Neuron (in vitro differentiated cells): Measurements from ENCODE around the gene NEDD8.
A peak's percentile ranks its signal among the peaks of the same experiment; 100 is the strongest.

ENCODE experiments used
- H2AFZ ChIP-seq: one replicate; pipeline ENCODE4 v1.6.1; 2013; ENCODE audit warnings: low read depth, mild to moderate bottlenecking, inconsistent platforms, low read length, moderate library complexity
- H3K27me3 ChIP-seq: one replicate; pipeline ENCODE4 v1.6.1; 2013; ENCODE audit warnings: low read length; ENCODE audit not compliant: insufficient read depth
- H3K36me3 ChIP-seq: one replicate; pipeline ENCODE4 v1.6.1; 2013; ENCODE audit warnings: low read length; ENCODE audit not compliant: insufficient read depth
- H3K4me1 ChIP-seq: one replicate; pipeline ENCODE4 v1.6.1; 2013; ENCODE audit warnings: low read length; ENCODE audit not compliant: insufficient read depth
- H3K4me3 ChIP-seq: 2 replicates; pipeline ENCODE4 v1.5.1; 2013; ENCODE audit warnings: mild to moderate bottlenecking, low read length, moderate library complexity
- H3K9me3 ChIP-seq: one replicate; pipeline ENCODE4 v1.6.1; 2013; ENCODE audit warnings: low read length

Gene NEDD8

GRCh38 chr14:24198814-24199524 is 33.2 kb downstream of the NEDD8 start:
- Histone ChIP-seq H3K36me3 (peaks cover 23% of the 10 kb centered on the region), H3K4me1 (peaks cover 18% of the 10 kb centered on the region), H3K27me3 (no peaks in the 10 kb centered on the region), H3K9me3 (peaks cover 4% of the 10 kb centered on the region), H2AFZ (no peak overlapping the region), H3K4me3 (no peak overlapping the region)

- Histone ChIP-seq H3K27me3 (no peaks in the 10 kb centered on the region), H2AFZ (no peak overlapping the region), H3K4me1 (peaks cover 21% of the 10 kb centered on the region), H3K4me3 (peak overlapping the region; percentile 5), H3K36me3 (peaks cover 30% of the 10 kb centered on the region), H3K9me3 (peaks cover 4% of the 10 kb centered on the region)
Observed at GRCh38 chr14:24197056-24197450, 35.1 kb downstream of the NEDD8 start.

- peak overlapping the region; percentile 77 for H3K4me3 ChIP-seq
- H2AFZ ChIP-seq: peak overlapping the region; percentile 78
- peaks cover 21% of the 10 kb centered on the region for H3K4me1 ChIP-seq
- peaks cover 31% of the 10 kb centered on the region for H3K36me3 ChIP-seq
- no peaks in the 10 kb centered on the region for H3K27me3 ChIP-seq
- H3K9me3 ChIP-seq: peaks cover under 1% of the 10 kb centered on the region
Observed at GRCh38 chr14:24196071-24197055, 35.8 kb downstream of the NEDD8 start.

- Histone ChIP-seq H2AFZ (peak within 1 kb of the TSS; percentile 78), H3K9me3 (no peaks in the 10 kb centered on the region), H3K36me3 (peaks cover 32% of the 10 kb centered on the region), H3K4me1 (peaks cover 21% of the 10 kb centered on the region), H3K4me3 (peak within 1 kb of the TSS; percentile 77), H3K27me3 (no peaks in the 10 kb centered on the region)
Observed at GRCh38 chr14:24195186-24196070, 36.7 kb downstream of the NEDD8 start, which contains the start of gene TM9SF1. TSS of gene TM9SF1 (minus strand) at chr14:24195441. CDS start at chr14:24195019, 422 bp downstream.

GRCh38 chr14:24194873-24195185 is 37.3 kb downstream of the NEDD8 start:
- Histone ChIP-seq H3K9me3 (no peaks in the 10 kb centered on the region), H3K4me3 (peak overlapping the region; percentile 77), H3K27me3 (no peaks in the 10 kb centered on the region), H3K36me3 (peaks cover 36% of the 10 kb centered on the region), H3K4me1 (peaks cover 21% of the 10 kb centered on the region), H2AFZ (peak overlapping the region; percentile 78)

GRCh38 chr14:24194186-24194872 is 37.8 kb downstream of the NEDD8 start:
- Histone ChIP-seq H3K27me3 (no peaks in the 10 kb centered on the region), H3K36me3 (peaks cover 36% of the 10 kb centered on the region), H3K9me3 (no peaks in the 10 kb centered on the region), H3K4me3 (peak overlapping the region; percentile 77), H2AFZ (no peak overlapping the region), H3K4me1 (peaks cover 25% of the 10 kb centered on the region)

- peaks cover 28% of the 10 kb centered on the region for H3K36me3 ChIP-seq
- H2AFZ ChIP-seq: no peak overlapping the region
- H3K4me1 ChIP-seq: peaks cover 32% of the 10 kb centered on the region
Observed at GRCh38 chr14:24192933-24193332, 39.2 kb downstream of the NEDD8 start.

GRCh38 chr14:24190416-24190815 is 41.8 kb downstream of the NEDD8 start:
- no peaks in the 10 kb centered on the region for H3K9me3 ChIP-seq
- H3K4me3 ChIP-seq: no peak overlapping the region
- H3K27me3 ChIP-seq: no peaks in the 10 kb centered on the region
- H2AFZ ChIP-seq: no peak overlapping the region
- H3K36me3 ChIP-seq: peaks cover 44% of the 10 kb centered on the region
- H3K4me1 ChIP-seq: peaks cover 30% of the 10 kb centered on the region

More at GRCh38 chr14:24192933-24193332, 39.2 kb downstream of the NEDD8 start:
- Histone ChIP-seq H3K4me3 (no peak overlapping the region), H3K9me3 (no peaks in the 10 kb centered on the region), H3K27me3 (no peaks in the 10 kb centered on the region)

- peaks cover 54% of the 10 kb centered on the region for H3K36me3 ChIP-seq
- no peak overlapping the region for H2AFZ ChIP-seq
- H3K27me3 ChIP-seq: no peaks in the 10 kb centered on the region
- H3K9me3 ChIP-seq: no peaks in the 10 kb centered on the region
- H3K4me1 ChIP-seq: peaks cover 24% of the 10 kb centered on the region
- H3K4me3 ChIP-seq: peak overlapping the region; percentile 69
Observed at GRCh38 chr14:24189460-24189859, 42.7 kb downstream of the NEDD8 start.

- Histone ChIP-seq H3K4me1 (peaks cover 23% of the 10 kb centered on the region), H3K9me3 (no peaks in the 10 kb centered on the region), H3K36me3 (peaks cover 55% of the 10 kb centered on the region), H3K4me3 (peak overlapping the region; percentile 69), H2AFZ (no peak overlapping the region), H3K27me3 (no peaks in the 10 kb centered on the region)
Observed at GRCh38 chr14:24189059-24189375, 43.1 kb downstream of the NEDD8 start.

GRCh38 chr14:24188251-24189058 is 43.7 kb downstream of the NEDD8 start, which contains the start of gene IPO4:
TSS of gene IPO4 (minus strand) at chr14:24188816. CDS start at chr14:24188787, 29 bp downstream.
- H2AFZ ChIP-seq: no peak within 1 kb of the TSS
- H3K27me3 ChIP-seq: no peaks in the 10 kb centered on the region
- H3K36me3 ChIP-seq: peaks cover 58% of the 10 kb centered on the region
- H3K9me3 ChIP-seq: no peaks in the 10 kb centered on the region
- peaks cover 23% of the 10 kb centered on the region for H3K4me1 ChIP-seq
- peak within 1 kb of the TSS; percentile 69 for H3K4me3 ChIP-seq
